C1 segment of cervical spinal cord (tissue), 14 donors: ENCODE results near the gene SLC2A13.
"Not testable (repeated sequence)": the region's sequence is repeated elsewhere in the genome, so short reads cannot be mapped to it uniquely, and the experiment has no call there.

Source experiments
- DNase-seq, 14 donors: peaks; one replicate each; lab custom pipeline; 2025; lab: John Stamatoyannopoulos, UW

Gene SLC2A13

DNA sequence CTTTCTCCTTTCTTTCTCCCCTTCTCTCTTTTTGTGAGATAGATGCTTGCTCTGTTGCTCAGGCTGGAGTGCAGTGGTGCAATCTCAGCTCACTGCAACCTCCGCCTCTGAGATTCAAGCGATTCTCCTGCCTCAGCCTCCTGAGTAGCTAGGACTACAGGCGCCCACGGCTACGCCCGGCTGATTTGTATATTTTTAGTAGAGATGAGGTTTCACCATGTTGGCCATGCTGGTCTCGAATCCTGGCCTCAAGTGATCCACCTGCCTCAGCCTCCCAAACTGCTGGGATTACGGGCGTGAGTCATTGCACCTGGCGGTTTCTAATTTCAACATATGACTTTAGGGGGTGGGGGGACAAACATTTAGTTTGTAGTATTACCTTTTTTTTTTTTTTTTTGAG, 293.4 kb downstream of the SLC2A13 start:
- DNase-seq = not testable (repeated sequence)

DNA sequence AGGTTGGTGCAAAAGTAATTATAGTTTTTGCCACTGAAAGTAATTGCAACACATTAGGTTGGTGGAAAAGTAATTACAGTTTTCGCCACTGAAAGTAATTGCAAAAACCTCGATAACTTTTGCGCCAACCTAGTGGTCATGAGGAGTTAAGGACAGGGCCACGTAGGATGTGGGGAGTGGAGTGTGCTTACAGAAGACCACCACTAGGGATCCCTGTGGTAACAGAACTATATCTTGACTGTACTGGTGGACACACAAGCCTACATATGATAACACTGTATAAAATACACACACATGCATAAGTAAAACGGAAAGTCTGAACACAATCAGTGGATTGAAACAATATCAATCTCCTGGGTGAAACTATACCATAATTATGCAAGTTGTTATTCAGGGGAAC, 298.8 kb downstream of the SLC2A13 start:
- DNase-seq = no peak

- no peak for DNase-seq
Observed at GRCh38 chr12:39805651-39806050, 300.2 kb downstream of the SLC2A13 start.

DNA sequence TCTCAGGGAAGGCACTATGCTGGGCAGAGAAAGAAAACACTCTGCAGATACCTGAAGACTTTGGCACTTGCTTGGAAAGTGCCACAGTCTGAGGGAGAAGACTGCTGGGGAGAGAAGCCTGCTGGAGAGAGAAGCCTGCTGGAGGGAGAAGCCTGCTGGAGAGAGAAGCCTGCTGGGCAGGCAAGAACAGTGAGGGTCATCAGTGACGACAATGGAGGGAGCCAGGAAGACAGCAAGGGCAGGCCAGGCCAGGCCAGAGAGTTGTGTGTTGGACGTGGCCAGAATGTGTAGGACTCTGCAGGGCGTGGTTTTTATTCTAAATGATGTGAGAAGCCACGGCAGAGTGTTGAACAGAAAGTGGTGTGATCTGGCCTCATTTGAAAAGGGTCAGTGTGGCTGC, 301.0 kb downstream of the SLC2A13 start:
- no peak for DNase-seq

DNA sequence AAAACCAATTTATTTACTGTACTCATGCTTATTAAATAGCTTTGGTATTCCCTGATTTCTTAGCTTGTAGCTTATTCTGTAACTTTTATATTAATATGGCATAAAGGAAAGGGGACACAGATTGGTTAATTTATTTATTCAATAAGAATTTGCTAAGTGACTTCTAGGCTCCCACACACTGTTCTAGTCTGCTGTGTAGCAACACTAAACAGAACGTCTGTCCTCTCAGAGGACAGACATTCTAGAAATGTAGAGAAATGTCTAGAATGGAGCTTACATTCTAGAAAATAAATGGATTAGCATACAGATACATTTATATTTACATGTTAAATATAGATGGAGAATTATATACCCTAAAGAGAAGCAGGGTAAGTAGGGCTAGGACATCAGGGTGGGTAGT, 301.4 kb downstream of the SLC2A13 start:
- DNase-seq = no peak

DNA sequence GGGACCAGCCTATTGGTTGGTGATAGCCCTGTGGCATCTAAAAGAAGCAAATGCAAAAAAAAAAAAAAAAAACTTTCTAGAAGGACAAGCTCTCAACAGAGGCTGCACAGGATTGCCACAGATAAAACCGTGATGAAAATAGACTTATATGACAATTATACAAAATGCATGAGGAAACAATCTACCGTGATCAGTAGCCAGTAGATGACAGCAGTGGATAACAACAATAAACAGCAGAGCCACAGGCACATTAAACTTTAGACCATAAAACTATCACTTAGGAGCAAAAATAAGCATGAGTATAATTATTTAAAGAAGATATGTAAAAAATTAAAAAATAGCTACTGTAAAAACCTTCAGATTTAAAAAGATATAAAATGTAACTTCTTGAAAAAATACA, 302.7 kb downstream of the SLC2A13 start:
- DNase-seq = no peak

- DNase-seq = no peak
Observed at GRCh38 chr12:39798977-39799376, 306.9 kb downstream of the SLC2A13 start.

- no peak for DNase-seq
Observed at GRCh38 chr12:39798429-39798828, 307.5 kb downstream of the SLC2A13 start.

GRCh38 chr12:39795481-39795880, 310.4 kb downstream of the SLC2A13 start:
- no peak for DNase-seq

GRCh38 chr12:39792938-39793337, 312.9 kb downstream of the SLC2A13 start:
- no peak for DNase-seq

- DNase-seq = no peak
Observed at GRCh38 chr12:39788239-39788638, 317.6 kb downstream of the SLC2A13 start.

GRCh38 chr12:39785814-39786213, 320.1 kb downstream of the SLC2A13 start:
- DNase-seq = not testable (repeated sequence)

GRCh38 chr12:39782026-39782545, 323.8 kb downstream of the SLC2A13 start:
- no peak for DNase-seq

DNA sequence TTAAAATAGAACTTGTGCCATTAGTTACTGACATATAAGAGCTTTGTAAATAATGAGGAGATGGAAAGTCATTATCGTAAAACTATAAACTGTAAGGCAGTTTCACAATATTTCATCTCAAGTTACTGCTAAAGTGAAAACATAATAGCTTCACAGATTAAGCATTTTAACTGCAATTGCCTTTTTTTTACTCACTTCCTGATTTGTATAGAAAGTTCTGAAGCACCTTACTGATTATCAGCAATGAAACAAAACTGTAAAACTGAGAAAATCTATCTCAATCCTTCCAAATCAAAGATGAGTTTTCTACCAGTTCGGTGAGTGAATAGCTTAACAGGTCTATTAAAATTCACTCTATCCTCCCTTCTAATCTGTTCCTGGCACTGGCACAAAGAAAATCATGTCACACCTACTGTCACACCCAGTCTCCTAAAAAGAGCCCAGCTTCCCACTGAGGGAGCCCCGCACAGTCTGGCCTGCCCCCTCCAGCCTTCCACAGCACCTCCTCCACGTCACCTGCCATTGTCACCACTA, 324.9 kb downstream of the SLC2A13 start:
- no peak for DNase-seq

GRCh38 chr12:39780411-39780912, 325.4 kb downstream of the SLC2A13 start:
- no peak for DNase-seq

GRCh38 chr12:39779768-39780340, 326.0 kb downstream of the SLC2A13 start:
- DNase-seq = no peak

DNA sequence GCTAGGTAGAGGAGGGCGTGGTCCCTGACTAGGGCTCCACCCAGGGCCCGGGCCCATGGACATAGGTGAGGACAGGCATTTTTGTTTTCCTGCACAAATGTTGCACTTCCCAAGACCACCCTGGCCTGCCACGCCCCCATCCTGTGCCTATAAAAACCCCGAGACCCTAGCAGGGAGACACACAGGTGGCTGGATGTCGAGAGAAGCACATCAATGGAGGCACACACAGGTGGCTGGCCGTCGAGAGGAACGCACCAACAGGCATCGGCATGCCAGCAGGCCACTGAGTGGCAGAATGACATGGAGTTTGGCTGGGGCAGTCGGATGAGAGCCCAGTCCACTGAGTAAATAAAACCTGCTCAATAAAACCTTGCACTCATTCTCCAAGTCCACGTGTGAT, 328.4 kb downstream of the SLC2A13 start:
- DNase-seq = no peak

DNA sequence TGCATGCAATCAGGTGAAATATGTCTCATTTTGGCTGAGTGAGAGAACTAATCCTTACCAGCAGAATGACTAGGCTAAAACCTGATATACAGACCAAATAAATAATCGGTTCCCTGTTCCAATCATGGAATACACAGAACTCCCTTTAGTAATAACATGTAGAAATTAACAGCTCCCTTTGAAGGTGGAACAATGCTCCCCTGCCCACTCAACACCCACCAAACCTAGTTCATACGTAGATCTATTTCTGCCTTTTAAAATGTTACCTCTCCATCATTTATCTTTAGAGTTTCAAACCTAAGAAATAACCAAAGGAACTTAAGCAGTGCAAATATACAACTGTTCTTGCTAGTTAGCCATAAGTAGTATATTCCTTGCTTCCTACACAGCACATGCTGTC, 332.6 kb downstream of the SLC2A13 start:
- no peak for DNase-seq

DNA sequence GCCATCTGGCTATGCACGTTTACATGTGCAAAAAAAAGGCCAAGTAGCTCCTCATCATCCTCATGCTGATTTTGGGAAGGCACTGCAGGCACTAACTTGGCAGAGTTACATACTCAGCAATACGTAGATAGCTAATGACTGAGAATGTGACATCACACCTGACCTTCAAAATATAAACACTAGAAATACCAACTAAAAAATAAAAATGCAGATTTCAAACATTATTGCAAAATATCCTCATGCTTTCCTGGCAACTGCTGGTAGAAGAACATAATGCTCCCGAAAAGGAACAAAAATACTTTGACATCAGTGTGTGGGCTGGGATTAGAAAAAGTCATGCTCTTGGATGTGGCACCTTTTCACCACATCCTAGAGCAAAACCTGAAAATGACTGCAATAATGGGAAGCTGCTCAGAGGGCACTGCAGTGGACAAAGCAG, 333.0 kb downstream of the SLC2A13 start:
- peak in 1 of 14 donors; percentile 82 for DNase-seq

DNA sequence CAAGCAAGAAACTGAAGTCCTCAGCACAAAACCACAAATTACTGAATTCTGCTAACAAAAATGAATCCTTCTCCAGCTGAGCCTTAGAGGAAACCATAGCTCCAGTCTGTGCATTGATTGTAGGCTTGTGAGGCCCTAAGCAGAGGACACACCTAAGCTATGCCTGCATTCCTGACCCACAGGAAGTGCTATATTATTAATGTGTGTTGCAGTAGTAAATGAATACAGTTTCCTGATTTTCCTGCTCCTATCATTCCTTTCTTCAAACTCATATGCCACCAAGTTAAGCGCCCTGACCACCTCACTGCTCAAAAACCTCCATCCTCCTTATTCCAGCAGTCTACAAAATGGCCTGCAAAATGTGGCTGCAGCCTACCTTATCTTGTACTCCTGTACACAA, 334.4 kb downstream of the SLC2A13 start:
- DNase-seq = no peak

DNA sequence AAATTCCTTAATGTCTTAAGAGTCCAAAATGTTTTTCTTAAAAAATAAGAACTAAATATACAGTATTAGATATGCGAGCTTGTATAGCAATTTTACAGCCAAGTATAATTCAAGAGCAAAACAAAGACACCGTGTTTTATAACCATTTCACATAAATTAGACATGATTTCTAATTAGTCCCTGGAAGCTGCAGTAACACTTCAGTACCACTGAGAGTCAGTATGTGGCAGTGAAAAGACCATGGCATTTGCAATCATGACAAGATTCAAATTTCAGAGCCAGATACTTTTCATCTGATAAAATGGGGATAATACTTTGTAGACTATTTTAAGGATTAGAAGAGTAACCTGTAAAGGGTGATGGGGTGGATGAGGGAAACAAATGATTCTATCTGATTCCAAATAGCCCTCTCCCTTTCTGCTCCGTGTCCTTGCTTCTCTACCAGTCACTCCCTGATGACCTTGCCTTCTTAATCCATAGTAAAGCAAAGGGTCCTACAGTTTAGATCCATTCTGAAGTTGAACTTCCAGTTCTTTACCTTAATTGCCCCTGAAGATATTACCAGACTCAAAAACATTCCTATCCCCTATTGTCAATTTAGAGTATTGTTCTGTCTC, 340.8 kb downstream of the SLC2A13 start:
- DNase-seq = peak in 1 of 14 donors; percentile 12

- DNase-seq = no peak
Observed at GRCh38 chr12:39763890-39764169, 342.1 kb downstream of the SLC2A13 start.
